ENCODE data around the gene RBM43.

DNA sequence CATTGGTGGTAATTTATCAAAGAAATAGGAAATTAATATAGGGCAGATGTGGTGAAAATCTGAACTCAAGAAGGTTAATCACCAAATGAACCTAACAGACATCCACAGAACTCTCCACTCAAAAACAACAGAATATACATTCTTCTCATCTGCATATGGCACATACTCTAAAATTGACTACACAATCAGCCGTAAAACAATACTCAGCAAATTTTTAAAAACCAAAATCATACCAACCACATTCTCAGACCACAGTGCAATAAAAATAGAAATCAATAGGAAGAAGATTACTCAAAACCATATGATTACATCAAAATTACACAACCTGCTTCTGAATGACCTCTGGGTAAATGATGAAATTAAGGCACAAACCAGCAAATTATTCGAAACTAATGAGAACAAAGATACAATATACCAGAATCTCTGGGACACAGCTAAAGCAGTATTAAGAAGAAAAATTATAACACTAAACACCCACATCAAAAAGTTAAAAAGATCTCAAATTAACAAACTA, 31.0 kb downstream of the RBM43 start:
- TF ChIP-seq, protein P1, sequence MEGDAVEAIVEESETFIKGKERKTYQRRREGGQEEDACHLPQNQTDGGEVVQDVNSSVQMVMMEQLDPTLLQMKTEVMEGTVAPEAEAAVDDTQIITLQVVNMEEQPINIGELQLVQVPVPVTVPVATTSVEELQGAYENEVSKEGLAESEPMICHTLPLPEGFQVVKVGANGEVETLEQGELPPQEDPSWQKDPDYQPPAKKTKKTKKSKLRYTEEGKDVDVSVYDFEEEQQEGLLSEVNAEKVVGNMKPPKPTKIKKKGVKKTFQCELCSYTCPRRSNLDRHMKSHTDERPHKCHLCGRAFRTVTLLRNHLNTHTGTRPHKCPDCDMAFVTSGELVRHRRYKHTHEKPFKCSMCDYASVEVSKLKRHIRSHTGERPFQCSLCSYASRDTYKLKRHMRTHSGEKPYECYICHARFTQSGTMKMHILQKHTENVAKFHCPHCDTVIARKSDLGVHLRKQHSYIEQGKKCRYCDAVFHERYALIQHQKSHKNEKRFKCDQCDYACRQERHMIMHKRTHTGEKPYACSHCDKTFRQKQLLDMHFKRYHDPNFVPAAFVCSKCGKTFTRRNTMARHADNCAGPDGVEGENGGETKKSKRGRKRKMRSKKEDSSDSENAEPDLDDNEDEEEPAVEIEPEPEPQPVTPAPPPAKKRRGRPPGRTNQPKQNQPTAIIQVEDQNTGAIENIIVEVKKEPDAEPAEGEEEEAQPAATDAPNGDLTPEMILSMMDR (conservative IDR thresholded peaks at IDR 0.05; ENCODE audit: low read depth, low read length) = no peak
- TF ChIP-seq EZH2 (IDR thresholded peaks at IDR 0.05; ENCODE audit: low read length, unreplicated experiment) (no peak), EZH2phosphoT487 (IDR thresholded peaks at IDR 0.05; ENCODE audit: borderline replicate concordance, low read length) (no peak)

All from PC-3 (cell line).